Measurements from ENCODE around the gene C1QTNF8.

Gene C1QTNF8

GRCh38 chr16:1067629-1068028 lies 28.4 kb downstream of the C1QTNF8 start:
- H3K9ac ChIP-seq (ENCODE audit: insufficient read length, low read depth) = no peak overlapping the region
- H3K4me3 ChIP-seq (ENCODE audit: insufficient read length, low read depth) = no peak overlapping the region
- H3K27me3 ChIP-seq (ENCODE audit: insufficient read depth, insufficient read length) = peaks cover 33% of the 10 kb centered on the region
- H3K4me1 ChIP-seq (ENCODE audit: insufficient read depth, insufficient read length) = peaks cover 14% of the 10 kb centered on the region
- no peaks in the 10 kb centered on the region for H3K36me3 ChIP-seq (ENCODE audit: insufficient read depth, insufficient read length, low read length)
- H3K9me3 ChIP-seq (ENCODE audit: insufficient read depth, low read length) = no peaks in the 10 kb centered on the region
- TF ChIP-seq SUZ12 (IDR thresholded peaks at IDR 0.05; ENCODE audit: extremely low read depth, insufficient read depth, insufficient read length) (no peak), YY1 (IDR thresholded peaks at IDR 0.05; ENCODE audit: insufficient read depth, insufficient read length) (no peak), ZNF274 (IDR thresholded peaks at IDR 0.05; ENCODE audit: low read depth, low read length) (no peak)
- DNase-seq (ENCODE audit: low read depth, low spot score) = no peak

- peaks cover 24% of the 10 kb centered on the region for H3K27me3 ChIP-seq (ENCODE audit: insufficient read depth, insufficient read length)
Measured at GRCh38 chr16:1066584-1067172, 29.4 kb downstream of the C1QTNF8 start.

DNA sequence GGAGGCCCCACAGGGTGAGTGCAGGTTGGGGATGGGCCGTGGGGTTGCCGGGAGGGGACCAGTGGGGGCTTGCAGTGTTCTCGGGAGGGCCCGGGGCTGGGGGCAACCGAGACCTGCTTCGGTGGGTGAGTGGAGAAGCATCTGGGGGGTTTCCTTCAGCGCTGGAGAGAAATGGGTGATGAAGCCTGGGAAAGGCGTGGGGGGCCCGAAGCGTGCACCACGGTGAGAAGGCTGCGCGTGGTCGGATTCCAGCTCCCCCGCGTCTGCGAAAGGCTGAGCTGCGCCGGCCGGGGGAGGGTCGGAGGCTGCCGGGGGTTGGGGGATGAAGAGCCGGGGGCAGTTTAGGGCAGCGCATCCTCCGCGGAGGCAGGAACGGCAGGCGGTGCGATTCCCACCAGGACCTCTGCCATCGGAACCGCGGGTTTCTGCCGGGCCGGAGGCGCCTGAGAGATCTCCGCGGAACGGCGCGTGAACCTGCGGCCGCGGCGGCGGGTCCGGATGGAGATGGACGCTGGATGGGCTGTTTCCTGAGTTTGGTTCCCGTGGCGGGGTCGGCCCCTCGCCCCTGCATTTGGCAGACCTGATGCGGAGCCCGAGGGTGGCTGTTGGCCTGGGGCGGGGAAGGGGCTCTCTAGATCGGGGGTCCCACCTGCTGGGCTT lies 30.4 kb downstream of the C1QTNF8 start:
- Histone ChIP-seq H3K9ac (ENCODE audit: insufficient read length, low read depth) (no peak overlapping the region), H3K4me3 (ENCODE audit: insufficient read length, low read depth) (no peak overlapping the region), H3K27me3 (ENCODE audit: insufficient read depth, insufficient read length) (peaks cover 15% of the 10 kb centered on the region), H3K36me3 (ENCODE audit: insufficient read depth, insufficient read length, low read length) (no peaks in the 10 kb centered on the region), H3K4me1 (ENCODE audit: insufficient read depth, insufficient read length) (peaks cover 11% of the 10 kb centered on the region), H3K9me3 (ENCODE audit: insufficient read depth, low read length) (no peaks in the 10 kb centered on the region)
- TF ChIP-seq SUZ12 (IDR thresholded peaks at IDR 0.05; ENCODE audit: extremely low read depth, insufficient read depth, insufficient read length) = no peak
- no peak for TF ChIP-seq YY1 (IDR thresholded peaks at IDR 0.05; ENCODE audit: insufficient read depth, insufficient read length)
- TF ChIP-seq ZNF274 (IDR thresholded peaks at IDR 0.05; ENCODE audit: low read depth, low read length) = no peak
- DNase-seq (ENCODE audit: low read depth, low spot score) = no peak

More at GRCh38 chr16:1066584-1067172, 29.4 kb downstream of the C1QTNF8 start:
- peaks cover 14% of the 10 kb centered on the region for H3K4me1 ChIP-seq (ENCODE audit: insufficient read depth, insufficient read length)
- no peak for DNase-seq (ENCODE audit: low read depth, low spot score)
- no peak overlapping the region for H3K9ac ChIP-seq (ENCODE audit: insufficient read length, low read depth)
- no peaks in the 10 kb centered on the region for H3K9me3 ChIP-seq (ENCODE audit: insufficient read depth, low read length)
- H3K36me3 ChIP-seq (ENCODE audit: insufficient read depth, insufficient read length, low read length) = no peaks in the 10 kb centered on the region
- TF ChIP-seq SUZ12 (IDR thresholded peaks at IDR 0.05; ENCODE audit: extremely low read depth, insufficient read depth, insufficient read length) = no peak
- TF ChIP-seq YY1 (IDR thresholded peaks at IDR 0.05; ENCODE audit: insufficient read depth, insufficient read length) = no peak
- TF ChIP-seq ZNF274 (IDR thresholded peaks at IDR 0.05; ENCODE audit: low read depth, low read length) = no peak
- no peak overlapping the region for H3K4me3 ChIP-seq (ENCODE audit: insufficient read length, low read depth)

DNA sequence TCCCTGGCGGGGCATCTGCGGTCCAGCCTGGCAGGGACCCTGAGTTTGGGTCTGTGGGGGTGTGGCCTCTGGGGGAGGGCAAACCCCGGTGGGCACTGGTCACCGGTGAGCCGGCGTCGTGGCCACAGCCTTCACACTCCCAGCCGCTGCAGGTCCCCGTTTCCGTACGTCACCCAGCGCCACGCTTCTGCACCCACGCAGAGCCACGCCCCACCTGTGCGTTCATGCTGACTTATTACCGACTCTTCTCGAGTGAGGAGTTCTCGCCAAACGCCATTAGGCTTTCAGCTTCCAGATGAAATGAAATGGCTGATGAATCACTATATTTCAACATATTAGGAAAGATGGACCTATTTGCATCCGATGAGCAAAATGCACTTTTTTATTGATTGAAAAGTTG lies 32.3 kb downstream of the C1QTNF8 start:
- peaks cover 8% of the 10 kb centered on the region for H3K9me3 ChIP-seq (ENCODE audit: insufficient read depth, low read length)
- DNase-seq (ENCODE audit: low read depth, low spot score) = no peak
- no peaks in the 10 kb centered on the region for H3K27me3 ChIP-seq (ENCODE audit: insufficient read depth, insufficient read length)
- peaks cover 4% of the 10 kb centered on the region for H3K4me1 ChIP-seq (ENCODE audit: insufficient read depth, insufficient read length)
- H3K36me3 ChIP-seq (ENCODE audit: insufficient read depth, insufficient read length, low read length) = no peaks in the 10 kb centered on the region
- H3K4me3 ChIP-seq (ENCODE audit: insufficient read length, low read depth) = no peak overlapping the region
- TF ChIP-seq ZNF274 (IDR thresholded peaks at IDR 0.05; ENCODE audit: low read depth, low read length) = no peak
- TF ChIP-seq YY1 (IDR thresholded peaks at IDR 0.05; ENCODE audit: insufficient read depth, insufficient read length) = no peak
- TF ChIP-seq SUZ12 (IDR thresholded peaks at IDR 0.05; ENCODE audit: extremely low read depth, insufficient read depth, insufficient read length) = no peak
- H3K9ac ChIP-seq (ENCODE audit: insufficient read length, low read depth) = no peak overlapping the region

GRCh38 chr16:1062895-1063294 lies 33.1 kb downstream of the C1QTNF8 start:
- no peak for DNase-seq (ENCODE audit: low read depth, low spot score)
- Histone ChIP-seq H3K36me3 (ENCODE audit: insufficient read depth, insufficient read length, low read length) (no peaks in the 10 kb centered on the region), H3K27me3 (ENCODE audit: insufficient read depth, insufficient read length) (no peaks in the 10 kb centered on the region), H3K9ac (ENCODE audit: insufficient read length, low read depth) (no peak overlapping the region), H3K9me3 (ENCODE audit: insufficient read depth, low read length) (peaks cover 9% of the 10 kb centered on the region), H3K4me3 (ENCODE audit: insufficient read length, low read depth) (no peak overlapping the region), H3K4me1 (ENCODE audit: insufficient read depth, insufficient read length) (peaks cover 2% of the 10 kb centered on the region)
- TF ChIP-seq ZNF274 (IDR thresholded peaks at IDR 0.05; ENCODE audit: low read depth, low read length) = no peak
- no peak for TF ChIP-seq YY1 (IDR thresholded peaks at IDR 0.05; ENCODE audit: insufficient read depth, insufficient read length)
- TF ChIP-seq SUZ12 (IDR thresholded peaks at IDR 0.05; ENCODE audit: extremely low read depth, insufficient read depth, insufficient read length) = no peak

DNA sequence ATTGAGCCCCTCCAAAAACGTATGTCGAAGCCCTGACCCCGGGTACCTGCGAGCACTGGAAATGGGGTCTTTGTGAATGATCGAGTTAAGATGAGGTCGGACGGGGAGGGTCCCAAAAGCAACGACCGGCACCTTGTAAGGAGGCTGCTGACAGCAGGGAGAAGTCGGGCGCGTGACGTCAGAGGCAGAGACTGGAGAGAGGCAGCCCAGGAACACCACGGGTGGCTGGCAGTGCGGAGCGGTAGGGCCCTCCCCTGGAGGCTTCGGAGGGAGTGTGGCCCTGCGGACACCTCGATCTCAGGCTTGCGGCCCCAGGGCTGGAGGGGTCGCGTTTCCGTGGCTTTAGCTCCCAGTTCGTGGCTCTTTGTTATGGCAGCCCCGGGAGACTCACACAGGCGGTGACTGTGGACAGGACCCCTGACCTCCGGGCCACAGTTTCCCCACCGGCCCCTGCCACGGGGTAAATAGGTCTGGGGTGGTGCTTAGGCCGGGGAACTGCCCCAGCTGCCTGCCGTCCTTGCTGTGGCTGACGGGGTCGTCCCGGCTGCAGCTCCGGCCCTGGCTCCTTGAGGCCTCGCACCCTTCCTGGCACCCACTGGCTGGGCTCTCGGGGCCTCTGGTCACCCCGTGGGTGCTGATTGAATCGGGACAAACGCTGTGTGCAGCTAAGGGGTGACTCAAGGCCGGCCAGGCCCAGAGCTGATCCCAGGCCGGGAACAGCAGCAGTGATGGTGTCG lies 34.1 kb downstream of the C1QTNF8 start:
- H3K4me1 ChIP-seq (ENCODE audit: insufficient read depth, insufficient read length) = peaks cover 2% of the 10 kb centered on the region
- no peaks in the 10 kb centered on the region for H3K36me3 ChIP-seq (ENCODE audit: insufficient read depth, insufficient read length, low read length)
- no peak overlapping the region for H3K4me3 ChIP-seq (ENCODE audit: insufficient read length, low read depth)
- H3K27me3 ChIP-seq (ENCODE audit: insufficient read depth, insufficient read length) = no peaks in the 10 kb centered on the region
- TF ChIP-seq SUZ12 (IDR thresholded peaks at IDR 0.05; ENCODE audit: extremely low read depth, insufficient read depth, insufficient read length) (no peak), YY1 (IDR thresholded peaks at IDR 0.05; ENCODE audit: insufficient read depth, insufficient read length) (no peak), ZNF274 (IDR thresholded peaks at IDR 0.05; ENCODE audit: low read depth, low read length) (no peak)
- peaks cover 9% of the 10 kb centered on the region for H3K9me3 ChIP-seq (ENCODE audit: insufficient read depth, low read length)
- DNase-seq (ENCODE audit: low read depth, low spot score) = no peak
- H3K9ac ChIP-seq (ENCODE audit: insufficient read length, low read depth) = no peak overlapping the region

Measured in NT2/D1 (cell line).